Testis (tissue), 3 donors: ENCODE data around the gene DLG2. TPM values are rescaled to one million over a fixed set of nuclear protein-coding genes. Genes with fewer than 3 reads are reported as not detected.
"Not testable (repeated sequence)": the region's sequence is repeated elsewhere in the genome, so short reads cannot be mapped to it uniquely, and the experiment has no call there.

Experiments used
- DNase-seq: peaks from one replicate; pipeline ENCODE4 v3.0.0-alpha.2; 2019
- H3K27ac ChIP-seq, 2 donors: fragments of 200-600 bp; sonication (generic); one replicate each; pipeline ENCODE4 v1.5.1; 2019
- H3K27me3 ChIP-seq: fragments of 200-600 bp; sonication (generic); one replicate; pipeline ENCODE4 v1.5.1; 2019
- H3K36me3 ChIP-seq: fragments of 200-600 bp; sonication (generic); one replicate; pipeline ENCODE4 v1.5.1; 2017; ENCODE audit warnings: low read depth; ENCODE audit errors: missing control alignments
- H3K4me1 ChIP-seq: fragments of 200-600 bp; sonication (generic); one replicate; pipeline ENCODE4 v1.5.1; 2019
- H3K4me3 ChIP-seq, 2 donors: fragments of 200-600 bp; sonication (generic); one replicate each; pipeline ENCODE4 v1.5.1; 2017 to 2019
- H3K9me3 ChIP-seq: fragments of 200-600 bp; sonication (generic); one replicate; pipeline ENCODE4 v1.5.1; 2017
- CTCF ChIP-seq, 3 experiments: fragments of 450-650 bp in 2 of 3; fragments of 200-600 bp in 1 of 3; sonication (generic) in 1 of 3; IDR thresholded peaks; one replicate each; pipeline ENCODE4 v1.5.1; 2016 to 2019; ENCODE audit warnings: antibody characterized with exemption in 3 of 3, mild to moderate bottlenecking in 2 of 3, moderate library complexity in 1 of 3
- POLR2A ChIP-seq: fragments of 450-650 bp; IDR thresholded peaks from one replicate; pipeline ENCODE4 v1.6.1; 2017; ENCODE audit warnings: antibody characterized with exemption, mild to moderate bottlenecking, moderate library complexity
- WGBS, 2 donors: methylation state at CpG; one replicate each; pipeline ENCODE4 v1.1.5; 2018; 5-methylcytosine and 5-hydroxymethylcytosine counted together
- intact Hi-C: fragments of 100-400 bp; cut with DNase I; formaldehyde crosslinking; loops from one replicate; pipeline ENCODE4 v1.15.1; 2023; ENCODE audit warnings: low total_unique reads
- polyA plus RNA-seq: library from polyadenylated mRNA; stranded (reverse); fragments of 350-450 nt; fragmentation: Illumina TruSeq; extraction: RNeasy Lipid Tissue Mini Kit (QIAGEN cat#74804); gene quantifications from one replicate; pipeline ENCODE4 v1.2.3, GENCODE V29; 2014; ENCODE audit warnings: low read depth, low replicate concordance; ENCODE audit not compliant: insufficient read depth
- total RNA-seq, 2 donors: library from RNA; depleted of rRNA; stranded (reverse); fragments of >200 nt; gene quantifications; one replicate each; pipeline ENCODE4 v1.2.3, GENCODE V29; 2016

DLG2 gene
- total and polyA plus RNA-seq, 3 donors from 2014 or later = 13.8 to 23.0 (median 14.1) TPM

- WGBS, 2 donors = 67 to 80% methylated on average over 1 of the region's 1 CpG
- Histone ChIP-seq H3K27ac (no peak overlapping the region), H3K27me3 (no peaks in the 10 kb centered on the region), H3K9me3 (no peaks in the 10 kb centered on the region), H3K36me3 (no peaks in the 10 kb centered on the region), H3K4me3 (no peak overlapping the region), H3K4me1 (no peaks in the 10 kb centered on the region)
- TF ChIP-seq POLR2A (no peak), CTCF (IDR thresholded peaks at IDR 0.05) (no peak)
- intact Hi-C loops = no loop called here
- DNase-seq = no peak
Measured at GRCh38 chr11:85423316-85423715, 203.8 kb downstream of the DLG2 start.

DNA sequence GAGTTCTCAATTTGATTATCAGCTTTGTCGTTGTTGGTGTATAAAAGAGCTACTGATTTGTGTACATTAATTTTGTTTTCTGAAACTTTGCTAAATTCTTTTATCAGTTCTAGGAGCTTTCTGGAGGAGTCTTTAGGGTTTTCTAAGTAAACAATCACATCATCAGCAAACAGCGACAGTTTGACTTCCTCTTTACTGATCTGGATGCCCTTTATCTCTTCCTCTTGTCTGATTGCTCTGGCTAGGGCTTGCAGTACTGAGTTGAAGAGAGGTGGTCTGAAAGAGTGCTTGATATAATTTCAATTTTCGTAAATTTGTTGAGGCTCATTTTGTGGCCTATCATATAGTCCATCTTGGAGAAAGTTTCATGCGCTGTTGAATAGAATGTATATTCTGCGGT is 213.0 kb downstream of the DLG2 start:
- WGBS, 2 donors = 84 to 92% methylated on average over 5 of the region's 5 CpGs
- no peak for DNase-seq
- intact Hi-C loops = no loop called here
- no peaks in the 10 kb centered on the region for H3K27me3 ChIP-seq
- H3K4me3 ChIP-seq = no peak overlapping the region
- H3K4me1 ChIP-seq = no peaks in the 10 kb centered on the region
- H3K27ac ChIP-seq = no peak overlapping the region
- no peaks in the 10 kb centered on the region for H3K36me3 ChIP-seq
- H3K9me3 ChIP-seq = no peaks in the 10 kb centered on the region
- TF ChIP-seq POLR2A = no peak
- no peak for TF ChIP-seq CTCF (IDR thresholded peaks at IDR 0.05)

DNA sequence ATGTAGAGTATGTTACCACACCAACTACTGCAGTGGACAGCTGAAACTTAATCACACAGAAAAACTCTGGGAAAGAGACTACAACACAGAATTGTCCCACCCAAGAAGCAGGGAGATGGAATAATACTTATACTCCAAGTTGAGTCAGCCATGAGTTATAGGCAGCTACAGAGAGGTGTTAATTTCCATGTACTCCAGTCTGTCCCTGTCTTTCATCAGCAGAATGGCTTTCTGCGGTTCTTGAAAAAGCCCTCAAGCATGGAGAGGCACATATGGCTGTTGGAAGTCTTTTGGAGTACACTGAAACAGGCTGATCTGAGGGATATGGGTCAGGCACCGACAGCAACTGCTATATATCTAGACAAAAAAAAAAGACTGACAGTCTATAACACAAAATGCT is 219.5 kb downstream of the DLG2 start:
- DNase-seq = no peak

DNA sequence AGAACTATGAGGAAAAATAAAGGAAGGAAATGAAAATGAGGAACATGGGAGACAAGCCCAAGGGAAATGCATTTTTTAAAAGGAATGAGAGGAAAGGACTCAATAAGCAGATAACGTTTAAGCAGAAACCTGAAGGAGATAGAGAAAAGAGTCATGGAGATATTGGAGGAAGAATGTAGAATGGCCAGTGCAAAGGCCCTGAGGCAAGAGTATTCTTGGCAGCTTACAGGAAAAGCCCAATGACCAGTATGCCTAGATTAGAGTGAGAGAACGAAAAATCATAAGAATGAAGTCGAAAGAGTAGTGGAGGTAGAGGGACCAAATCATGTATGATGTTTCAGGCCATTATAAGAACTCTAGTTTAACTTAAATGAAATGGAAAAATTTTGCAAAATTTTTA is 220.3 kb downstream of the DLG2 start:
- Histone ChIP-seq H3K4me1 (no peaks in the 10 kb centered on the region), H3K27me3 (no peaks in the 10 kb centered on the region), H3K4me3 (no peak overlapping the region), H3K9me3 (no peaks in the 10 kb centered on the region), H3K36me3 (no peaks in the 10 kb centered on the region), H3K27ac (no peak overlapping the region)
- DNase-seq = no peak
- intact Hi-C loops = no loop called here
- WGBS, 2 donors = 76 to 91% methylated on average over 3 of the region's 3 CpGs
- no peak for TF ChIP-seq CTCF (IDR thresholded peaks at IDR 0.05)
- TF ChIP-seq POLR2A = no peak

More for the DNA sequence above, 219.5 kb downstream of the DLG2 start:
- intact Hi-C loops = no loop called here
- TF ChIP-seq CTCF (IDR thresholded peaks at IDR 0.05) (no peak), POLR2A (no peak)
- no peaks in the 10 kb centered on the region for H3K4me1 ChIP-seq
- no peaks in the 10 kb centered on the region for H3K36me3 ChIP-seq
- no peaks in the 10 kb centered on the region for H3K9me3 ChIP-seq
- H3K4me3 ChIP-seq = no peak overlapping the region
- WGBS, 2 donors = 65 to 71% methylated on average over 2 of the region's 2 CpGs
- no peak overlapping the region for H3K27ac ChIP-seq
- no peaks in the 10 kb centered on the region for H3K27me3 ChIP-seq

DNA sequence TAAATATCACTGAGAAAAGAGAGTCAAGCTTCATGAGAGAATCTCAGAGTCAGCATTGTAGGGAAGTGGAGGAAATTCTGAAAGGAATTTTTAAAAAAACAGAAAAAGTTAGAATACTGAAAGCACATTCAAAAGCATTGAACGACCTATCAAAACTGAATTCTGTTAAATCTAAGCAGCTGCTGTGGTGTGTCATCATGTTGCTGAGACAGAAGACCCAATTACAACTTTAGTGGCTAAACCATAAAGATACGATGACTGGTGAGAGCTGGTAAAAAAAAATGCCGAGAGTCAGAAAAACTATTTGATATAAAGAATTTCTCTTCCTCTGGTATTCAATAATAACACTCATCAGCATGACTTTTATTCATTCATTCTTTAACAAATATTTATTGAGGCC is 220.8 kb downstream of the DLG2 start:
- H3K4me3 ChIP-seq = no peak overlapping the region
- DNase-seq = no peak
- no peak for TF ChIP-seq CTCF (IDR thresholded peaks at IDR 0.05)
- TF ChIP-seq POLR2A = no peak
- 80 to 83% methylated on average over 3 of the region's 3 CpGs for WGBS, 2 donors
- intact Hi-C loops = no loop called here
- no peaks in the 10 kb centered on the region for H3K27me3 ChIP-seq
- no peaks in the 10 kb centered on the region for H3K9me3 ChIP-seq
- H3K27ac ChIP-seq = no peak overlapping the region
- H3K36me3 ChIP-seq = no peaks in the 10 kb centered on the region
- no peaks in the 10 kb centered on the region for H3K4me1 ChIP-seq

DNA sequence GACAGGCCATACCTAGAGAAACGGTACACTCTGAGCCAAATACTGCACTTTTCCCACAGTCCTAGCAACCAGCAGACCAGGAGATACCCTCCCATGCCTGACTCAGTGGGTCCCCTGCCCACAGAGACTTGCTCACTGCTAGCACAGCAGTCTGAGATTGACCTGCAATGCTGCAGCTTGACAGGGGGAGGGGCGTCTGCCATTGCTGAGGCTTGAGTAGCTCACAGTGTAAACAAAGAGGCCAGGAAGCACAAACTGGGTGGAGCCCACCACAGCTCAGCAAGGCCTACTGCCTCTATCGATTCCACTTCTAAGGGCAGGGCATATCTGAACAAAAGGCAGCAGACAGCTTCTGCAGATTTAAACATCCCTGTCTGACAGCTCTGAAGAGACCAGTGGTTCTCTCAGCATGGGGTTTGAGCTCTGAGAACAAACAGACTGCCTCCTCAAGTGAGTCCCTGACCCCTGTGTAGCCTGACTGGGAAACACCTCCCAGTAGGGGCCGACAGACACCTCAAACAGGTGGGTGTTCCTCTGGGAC is 231.6 kb downstream of the DLG2 start:
- H3K27ac ChIP-seq, H3K27me3 ChIP-seq, DNase-seq, H3K36me3 ChIP-seq, H3K4me1 ChIP-seq, H3K9me3 ChIP-seq, intact Hi-C loops, H3K4me3 ChIP-seq: not testable (repeated sequence)
- WGBS, 2 donors = 13 to 60% methylated on average over 1 to 4 of the region's 4 CpGs
